ENCODE measurements around the gene GET4. TPM values are rescaled to one million over a fixed set of nuclear protein-coding genes. Genes with fewer than 3 reads are reported as not detected.

The GET4 gene
- total RNA-seq, 1 experiment from 2014 or later, result 44.8 TPM

DNA sequence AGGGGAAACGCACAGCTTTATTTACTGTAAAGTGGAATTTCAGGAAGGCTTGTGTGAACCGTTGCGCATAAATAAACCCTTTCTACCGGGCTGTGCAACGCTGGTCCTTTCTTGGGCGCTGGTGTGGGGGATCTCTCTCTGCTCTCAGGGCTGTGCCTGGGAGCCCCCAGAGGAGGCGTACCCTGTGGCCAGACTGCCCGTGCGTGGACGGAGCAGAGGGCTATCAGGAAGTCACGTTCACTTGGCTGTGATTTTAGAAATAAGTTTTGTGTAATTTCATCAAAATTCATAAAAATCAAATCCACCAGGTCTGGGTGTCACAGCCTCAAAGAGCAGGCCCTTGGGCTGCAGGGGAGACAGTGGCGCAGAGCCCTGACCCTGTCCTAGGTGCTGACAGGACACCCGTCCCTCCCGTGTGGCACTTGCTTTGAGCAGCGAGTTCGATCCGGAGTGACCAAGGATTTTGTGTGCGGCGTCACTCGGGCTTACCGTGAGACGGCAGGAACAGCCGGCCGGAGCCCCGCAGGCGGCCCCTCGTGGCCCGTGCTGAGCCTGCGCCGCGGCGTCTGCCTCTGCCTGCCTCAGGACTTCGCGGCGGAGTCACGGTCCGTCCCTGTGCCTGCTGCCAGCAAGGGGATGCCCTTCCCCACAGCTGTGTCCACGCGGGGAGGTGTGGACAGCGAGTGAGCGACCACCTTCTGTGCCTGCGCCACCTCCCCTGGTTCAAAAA, 20.2 kb downstream of the GET4 start:
- Histone ChIP-seq H3K4me2 (ENCODE audit: low read length) (no peak overlapping the region), H3K4me1 (ENCODE audit: control insufficient read depth in 1 of 2, insufficient read depth in 2 of 2, low read length in 2 of 2) (peaks cover 4 to 5% of the 10 kb centered on the region in 2 experiments; a peak in 3 of 4 replicates), H3K9me2 (ENCODE audit: insufficient read depth) (no peaks in the 10 kb centered on the region), H2AFZ (ENCODE audit: low read depth, low read length, poor library complexity, severe bottlenecking) (no peak overlapping the region), H3K79me2 (ENCODE audit: insufficient read depth, low read length) (no peaks in the 10 kb centered on the region), H3K4me3 (replicated peaks in 1 of 2; ENCODE audit: low read depth in 1 of 2, low read length in 2 of 2) (no peak overlapping the region), H4K20me1 (ENCODE audit: insufficient read depth) (no peaks in the 10 kb centered on the region), H3K27ac (ENCODE audit: low read depth, low read length) (no peak overlapping the region), H3K9ac (ENCODE audit: low read length) (no peak overlapping the region), H3K9me3 (ENCODE audit: control insufficient read depth in 1 of 2, insufficient read depth in 1 of 2, low read depth in 1 of 2, low read length in 2 of 2) (no peaks in the 10 kb centered on the region), H3K36me3 (ENCODE audit: control insufficient read depth in 1 of 2, insufficient read depth in 2 of 2, low read length in 2 of 2) (peaks cover 6 to 23% of the 10 kb centered on the region in 2 experiments; a peak in 3 of 4 replicates), H3K27me3 (ENCODE audit: insufficient read depth, low read length) (no peaks in the 10 kb centered on the region)
- ATAC-seq, result no peak
- DNase-seq (ENCODE audit: low read depth, low spot score), result no peak
- TF ChIP-seq CTCF (IDR thresholded peaks at IDR 0.05 in 2 of 3, conservative IDR thresholded peaks at IDR 0.05 in 1 of 3; ENCODE audit: borderline replicate concordance in 1 of 3, insufficient read depth in 1 of 3, low read depth in 2 of 3, low read length in 2 of 3) (no peak), EZH2 (IDR thresholded peaks at IDR 0.05) (no peak), CEBPB (IDR thresholded peaks at IDR 0.05; ENCODE audit: low read depth) (no peak), YY1 (IDR thresholded peaks at IDR 0.05; ENCODE audit: extremely low read depth, insufficient replicate concordance, low read depth, low read length) (no peak), SIN3A (IDR thresholded peaks at IDR 0.05; ENCODE audit: low read depth) (no peak), ZFX (IDR thresholded peaks at IDR 0.05) (no peak), SRF (IDR thresholded peaks at IDR 0.05; ENCODE audit: low read depth) (no peak), CBX3 (IDR thresholded peaks at IDR 0.05; ENCODE audit: low read depth) (no peak), EZH2phosphoT487 (IDR thresholded peaks at IDR 0.05; ENCODE audit: borderline replicate concordance) (no peak), EGR1 (IDR thresholded peaks at IDR 0.05; ENCODE audit: low read depth) (no peak), POLR2A (IDR thresholded peaks at IDR 0.05; ENCODE audit: borderline replicate concordance, extremely low read depth, insufficient read depth, insufficient read length) (no peak), ELF1 (IDR thresholded peaks at IDR 0.05; ENCODE audit: borderline replicate concordance, low read depth) (no peak), RAD21 (IDR thresholded peaks at IDR 0.05; ENCODE audit: low read depth) (no peak), ATF3 (IDR thresholded peaks at IDR 0.05) (no peak), FOSL1 (IDR thresholded peaks at IDR 0.05; ENCODE audit: low read depth) (no peak)
- TF ChIP-seq, protein P1, sequence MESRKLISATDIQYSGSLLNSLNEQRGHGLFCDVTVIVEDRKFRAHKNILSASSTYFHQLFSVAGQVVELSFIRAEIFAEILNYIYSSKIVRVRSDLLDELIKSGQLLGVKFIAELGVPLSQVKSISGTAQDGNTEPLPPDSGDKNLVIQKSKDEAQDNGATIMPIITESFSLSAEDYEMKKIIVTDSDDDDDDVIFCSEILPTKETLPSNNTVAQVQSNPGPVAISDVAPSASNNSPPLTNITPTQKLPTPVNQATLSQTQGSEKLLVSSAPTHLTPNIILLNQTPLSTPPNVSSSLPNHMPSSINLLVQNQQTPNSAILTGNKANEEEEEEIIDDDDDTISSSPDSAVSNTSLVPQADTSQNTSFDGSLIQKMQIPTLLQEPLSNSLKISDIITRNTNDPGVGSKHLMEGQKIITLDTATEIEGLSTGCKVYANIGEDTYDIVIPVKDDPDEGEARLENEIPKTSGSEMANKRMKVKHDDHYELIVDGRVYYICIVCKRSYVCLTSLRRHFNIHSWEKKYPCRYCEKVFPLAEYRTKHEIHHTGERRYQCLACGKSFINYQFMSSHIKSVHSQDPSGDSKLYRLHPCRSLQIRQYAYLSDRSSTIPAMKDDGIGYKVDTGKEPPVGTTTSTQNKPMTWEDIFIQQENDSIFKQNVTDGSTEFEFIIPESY (IDR thresholded peaks at IDR 0.05; ENCODE audit: extremely low read depth, insufficient replicate concordance, low read length), result no peak
- TF ChIP-seq, protein P2, sequence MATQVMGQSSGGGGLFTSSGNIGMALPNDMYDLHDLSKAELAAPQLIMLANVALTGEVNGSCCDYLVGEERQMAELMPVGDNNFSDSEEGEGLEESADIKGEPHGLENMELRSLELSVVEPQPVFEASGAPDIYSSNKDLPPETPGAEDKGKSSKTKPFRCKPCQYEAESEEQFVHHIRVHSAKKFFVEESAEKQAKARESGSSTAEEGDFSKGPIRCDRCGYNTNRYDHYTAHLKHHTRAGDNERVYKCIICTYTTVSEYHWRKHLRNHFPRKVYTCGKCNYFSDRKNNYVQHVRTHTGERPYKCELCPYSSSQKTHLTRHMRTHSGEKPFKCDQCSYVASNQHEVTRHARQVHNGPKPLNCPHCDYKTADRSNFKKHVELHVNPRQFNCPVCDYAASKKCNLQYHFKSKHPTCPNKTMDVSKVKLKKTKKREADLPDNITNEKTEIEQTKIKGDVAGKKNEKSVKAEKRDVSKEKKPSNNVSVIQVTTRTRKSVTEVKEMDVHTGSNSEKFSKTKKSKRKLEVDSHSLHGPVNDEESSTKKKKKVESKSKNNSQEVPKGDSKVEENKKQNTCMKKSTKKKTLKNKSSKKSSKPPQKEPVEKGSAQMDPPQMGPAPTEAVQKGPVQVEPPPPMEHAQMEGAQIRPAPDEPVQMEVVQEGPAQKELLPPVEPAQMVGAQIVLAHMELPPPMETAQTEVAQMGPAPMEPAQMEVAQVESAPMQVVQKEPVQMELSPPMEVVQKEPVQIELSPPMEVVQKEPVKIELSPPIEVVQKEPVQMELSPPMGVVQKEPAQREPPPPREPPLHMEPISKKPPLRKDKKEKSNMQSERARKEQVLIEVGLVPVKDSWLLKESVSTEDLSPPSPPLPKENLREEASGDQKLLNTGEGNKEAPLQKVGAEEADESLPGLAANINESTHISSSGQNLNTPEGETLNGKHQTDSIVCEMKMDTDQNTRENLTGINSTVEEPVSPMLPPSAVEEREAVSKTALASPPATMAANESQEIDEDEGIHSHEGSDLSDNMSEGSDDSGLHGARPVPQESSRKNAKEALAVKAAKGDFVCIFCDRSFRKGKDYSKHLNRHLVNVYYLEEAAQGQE (IDR thresholded peaks at IDR 0.05; ENCODE audit: low read depth), result no peak
- TF ChIP-seq, protein P3, sequence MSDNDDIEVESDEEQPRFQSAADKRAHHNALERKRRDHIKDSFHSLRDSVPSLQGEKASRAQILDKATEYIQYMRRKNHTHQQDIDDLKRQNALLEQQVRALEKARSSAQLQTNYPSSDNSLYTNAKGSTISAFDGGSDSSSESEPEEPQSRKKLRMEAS (IDR thresholded peaks at IDR 0.05), result no peak
- ChIA-PET POLR2A (no interaction called here), RAD21 (ENCODE audit: low non-redundant PET in 1 of 2, low total read pairs in 2 of 2, uncharacterized antibody in 2 of 2, unreplicated experiment in 2 of 2) (no interaction called here), CTCF (no interaction called here)
- no TSS peak for BruUV-seq (replicated peaks)
- intact Hi-C loops (cut with micrococcal nuclease), result no loop called here
